ENCODE measurements around the gene SLC16A6. TPM values are rescaled to one million over a fixed set of nuclear protein-coding genes. Genes with fewer than 3 reads are reported as not detected.

Gene SLC16A6
- total RNA-seq, 1 donor from 2014 or later, result 11.0 TPM

DNA sequence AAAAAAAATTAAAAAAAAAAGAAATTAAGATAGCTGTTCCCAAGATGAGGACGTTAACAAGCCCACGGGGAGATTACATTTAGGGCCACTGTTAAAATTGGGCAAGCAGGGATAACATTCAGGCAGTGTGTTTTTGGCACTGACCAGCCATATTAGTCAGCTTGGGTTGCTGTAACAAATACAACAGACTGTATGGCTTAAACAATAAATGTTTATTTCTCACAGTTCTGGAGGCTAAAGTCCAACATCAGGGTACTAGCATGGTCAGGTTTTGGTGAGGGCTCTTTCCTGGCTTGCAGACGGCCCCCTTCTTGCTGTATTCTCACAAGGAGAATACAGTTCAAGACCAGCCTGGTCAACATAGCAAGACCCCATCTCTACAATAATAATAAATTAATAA, 31.7 kb upstream of the SLC16A6 start:
- H3K4me3 Mint-ChIP-seq, result no peak overlapping the region
- intact Hi-C loops (cut with micrococcal nuclease), result no loop called here
- H3K27me3 Mint-ChIP-seq, result peaks cover 8% of the 10 kb centered on the region
- H3K27ac Mint-ChIP-seq, result no peak overlapping the region
- DNase-seq (no peak), ATAC-seq (ENCODE audit: low read depth) (no peak)
- peaks cover 24% of the 10 kb centered on the region for H3K4me1 Mint-ChIP-seq
- no peaks in the 10 kb centered on the region for H3K9me3 Mint-ChIP-seq
- TF ChIP-seq, protein P1, sequence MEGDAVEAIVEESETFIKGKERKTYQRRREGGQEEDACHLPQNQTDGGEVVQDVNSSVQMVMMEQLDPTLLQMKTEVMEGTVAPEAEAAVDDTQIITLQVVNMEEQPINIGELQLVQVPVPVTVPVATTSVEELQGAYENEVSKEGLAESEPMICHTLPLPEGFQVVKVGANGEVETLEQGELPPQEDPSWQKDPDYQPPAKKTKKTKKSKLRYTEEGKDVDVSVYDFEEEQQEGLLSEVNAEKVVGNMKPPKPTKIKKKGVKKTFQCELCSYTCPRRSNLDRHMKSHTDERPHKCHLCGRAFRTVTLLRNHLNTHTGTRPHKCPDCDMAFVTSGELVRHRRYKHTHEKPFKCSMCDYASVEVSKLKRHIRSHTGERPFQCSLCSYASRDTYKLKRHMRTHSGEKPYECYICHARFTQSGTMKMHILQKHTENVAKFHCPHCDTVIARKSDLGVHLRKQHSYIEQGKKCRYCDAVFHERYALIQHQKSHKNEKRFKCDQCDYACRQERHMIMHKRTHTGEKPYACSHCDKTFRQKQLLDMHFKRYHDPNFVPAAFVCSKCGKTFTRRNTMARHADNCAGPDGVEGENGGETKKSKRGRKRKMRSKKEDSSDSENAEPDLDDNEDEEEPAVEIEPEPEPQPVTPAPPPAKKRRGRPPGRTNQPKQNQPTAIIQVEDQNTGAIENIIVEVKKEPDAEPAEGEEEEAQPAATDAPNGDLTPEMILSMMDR (IDR thresholded peaks at IDR 0.05), result no peak
- H3K36me3 Mint-ChIP-seq (ENCODE audit: low read depth), result no peaks in the 10 kb centered on the region
- ChIA-PET CTCF (no interaction called here), POLR2A (no interaction called here)

DNA sequence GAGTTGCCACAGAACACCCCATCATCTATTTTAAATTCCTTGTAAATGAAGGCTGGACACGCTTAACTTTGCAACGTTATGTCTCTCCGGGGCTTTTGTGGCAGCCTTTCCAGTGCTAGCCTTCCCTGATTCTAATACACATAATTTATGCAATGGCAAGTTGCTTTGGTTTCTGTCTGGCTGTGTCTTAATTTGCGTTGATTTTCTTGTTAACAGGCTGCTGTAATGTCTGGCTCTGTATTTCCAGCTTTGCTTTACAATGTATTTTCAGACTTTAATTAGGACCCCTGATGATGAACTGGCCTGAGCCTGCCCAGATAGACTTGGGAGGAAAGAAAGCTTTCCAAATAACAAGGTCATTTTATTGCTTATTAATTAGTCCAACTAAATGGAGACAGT, 30.6 kb upstream of the SLC16A6 start:
- Mint-ChIP-seq H3K4me1 (peaks cover 24% of the 10 kb centered on the region), H3K36me3 (ENCODE audit: low read depth) (no peaks in the 10 kb centered on the region), H3K4me3 (no peak overlapping the region), H3K27ac (no peak overlapping the region), H3K27me3 (peaks cover 3% of the 10 kb centered on the region), H3K9me3 (no peaks in the 10 kb centered on the region)
- ATAC-seq (ENCODE audit: low read depth) (no peak), DNase-seq (no peak)
- intact Hi-C loops (cut with micrococcal nuclease), result no loop called here
- TF ChIP-seq, protein P1 (IDR thresholded peaks at IDR 0.05), result no peak
- ChIA-PET CTCF (no interaction called here), POLR2A (interaction anchor here (1.2 kb wide), 1 partner anchor 29 kb away, joined by 3 read pairs; no protein-coding TSS in a partner anchor)

DNA sequence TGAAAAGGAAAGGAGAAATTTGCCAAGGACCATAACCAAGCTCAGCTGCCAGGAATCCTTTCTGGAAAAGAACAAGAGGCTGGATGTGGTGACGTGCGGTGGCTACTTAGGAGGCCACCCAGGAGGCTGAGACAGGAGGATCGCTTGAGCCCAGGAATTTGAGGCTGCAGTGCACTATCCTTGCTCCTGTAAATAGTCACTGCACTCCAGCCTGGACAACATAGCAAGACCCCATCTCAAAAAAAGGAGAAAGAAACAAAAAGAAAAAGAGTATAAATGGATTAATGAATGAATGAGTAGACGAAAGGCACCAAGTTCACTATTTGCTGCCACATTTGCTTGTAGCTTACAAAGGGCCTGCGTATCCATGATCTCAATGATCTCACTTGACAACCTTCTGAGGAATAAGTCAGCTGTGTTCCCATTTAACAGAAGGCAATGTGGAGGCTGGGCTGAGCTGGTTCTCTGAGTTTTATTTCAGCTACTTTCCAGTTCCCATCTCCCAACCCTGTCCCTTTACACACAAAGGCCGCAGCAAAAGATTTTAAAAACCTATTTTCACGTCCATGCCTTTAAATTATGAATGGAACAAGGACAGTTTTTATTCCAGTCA, 30.1 kb upstream of the SLC16A6 start:
- TF ChIP-seq, protein P1 (IDR thresholded peaks at IDR 0.05), result no peak
- POLR2A ChIA-PET, result interaction anchor here (1.2 kb wide), 1 partner anchor 29 kb away, joined by 3 read pairs; no protein-coding TSS in a partner anchor
- Mint-ChIP-seq H3K27ac (no peak overlapping the region), H3K27me3 (peaks cover 3% of the 10 kb centered on the region), H3K36me3 (ENCODE audit: low read depth) (no peaks in the 10 kb centered on the region), H3K9me3 (no peaks in the 10 kb centered on the region), H3K4me1 (peaks cover 24% of the 10 kb centered on the region), H3K4me3 (no peak overlapping the region)
- no peak for DNase-seq
- intact Hi-C loops (cut with micrococcal nuclease), result no loop called here
- CTCF ChIA-PET, result no interaction called here
- ATAC-seq (ENCODE audit: low read depth), result no peak

DNA sequence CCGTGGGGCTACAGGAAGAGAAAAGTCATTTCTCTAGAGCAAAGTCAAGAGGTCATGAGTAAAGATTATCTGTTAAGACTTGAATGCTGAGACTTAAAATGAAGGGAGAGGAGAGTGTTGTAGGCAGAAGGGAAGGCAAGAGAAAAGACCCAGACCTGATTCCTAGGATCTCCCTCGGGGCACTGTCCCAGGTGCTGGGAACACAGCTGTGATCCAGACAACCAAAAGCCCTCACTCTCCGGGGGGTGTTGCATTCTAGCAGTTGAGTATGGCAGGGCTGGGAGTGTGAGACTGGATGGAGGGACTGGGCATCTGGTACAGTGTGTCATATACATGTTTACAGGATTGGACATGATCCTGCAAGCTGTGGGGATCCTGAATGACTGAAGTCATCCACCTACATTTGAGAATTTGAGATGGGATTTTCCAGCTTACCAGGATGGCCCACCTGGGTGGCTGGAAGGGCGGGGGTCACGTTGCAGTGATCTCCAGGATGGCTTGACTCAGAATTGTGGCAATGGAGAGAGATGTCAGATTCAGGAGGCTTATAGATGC, 29.5 kb upstream of the SLC16A6 start:
- Mint-ChIP-seq H3K36me3 (ENCODE audit: low read depth) (no peaks in the 10 kb centered on the region), H3K27ac (no peak overlapping the region)
- CTCF ChIA-PET, result interaction anchor here (1.5 kb wide), 1 partner anchor 79 kb away, joined by 6 read pairs; no protein-coding TSS in a partner anchor

More for the DNA sequence above, 29.5 kb upstream of the SLC16A6 start:
- Mint-ChIP-seq H3K4me3 (no peak overlapping the region), H3K9me3 (no peaks in the 10 kb centered on the region), H3K27me3 (peaks cover 3% of the 10 kb centered on the region), H3K4me1 (peaks cover 24% of the 10 kb centered on the region)
- POLR2A ChIA-PET, result interaction anchor here (0.6 to 4.3 kb wide), 6 partner anchors 28 to 219 kb away, joined by 3 to 25 read pairs (median 8); partner anchors contain the start of genes ARSG and SLC16A6
- intact Hi-C loops (cut with micrococcal nuclease), result no loop called here
- DNase-seq (no peak), ATAC-seq (ENCODE audit: low read depth) (no peak)
- TF ChIP-seq, protein P1 (IDR thresholded peaks at IDR 0.05), result no peak
